ENCODE measurements around the gene DIPK1A. TPM values are rescaled to one million over a fixed set of nuclear protein-coding genes. Genes with fewer than 3 reads are reported as not detected.

DIPK1A gene
- total RNA-seq = 8.6 and 9.4 TPM in 2 replicates

GRCh38 chr1:92961131-92961895, at the start of gene DIPK1A:
Gene DIPK1A, minus strand, starts transcription at chr1:92961462. Its CDS starts 33 bp downstream, at chr1:92961429.

GRCh38 chr1:92831762-92832536, 129.3 kb downstream of the DIPK1A start, which contains the start of gene RPL5:
Gene RPL5, plus strand, starts transcription at chr1:92832040. Its CDS starts 75 bp downstream, at chr1:92832115.

Other genes with a start within 250 kb of the DIPK1A start
- gene EVI5, start 176.4 kb downstream of the DIPK1A start, total RNA-seq = 30.0 and 41.4 TPM in 2 replicates
- 1,459 and 1,659 TPM in 2 replicates for gene RPL5, start 129.4 kb downstream of the DIPK1A start, total RNA-seq
- gene MTF2, start 117.8 kb upstream of the DIPK1A start, total RNA-seq = 4.1 and 4.2 TPM in 2 replicates
- 66.9 and 68.8 TPM in 2 replicates for gene TMED5, start 219.0 kb upstream of the DIPK1A start, total RNA-seq
- 4.5 and 7.0 TPM in 2 replicates for gene CCDC18, start 219.3 kb upstream of the DIPK1A start, total RNA-seq

Measured in cardiac ventricle fibroblast (primary cell).